Nephron (organoid): ENCODE results near the gene TEX48.

Experiments
- H3K27ac Mint-ChIP-seq, 3 experiments: 2 replicates each; pipeline ENCODE4 v1.8.0; 2020; ENCODE audit warnings: mixed read lengths in 3 of 3, mild to moderate bottlenecking in 2 of 3, moderate library complexity in 1 of 3
- H3K27me3 Mint-ChIP-seq: 2 replicates; pipeline ENCODE4 v1.8.0; 2021; ENCODE audit warnings: low read depth, mild to moderate bottlenecking, moderate library complexity, mixed read lengths
- H3K36me3 Mint-ChIP-seq: 2 replicates; pipeline ENCODE4 v1.8.0; 2020; ENCODE audit warnings: low read depth, mixed read lengths
- H3K4me1 Mint-ChIP-seq: 2 replicates; pipeline ENCODE4 v1.8.0; 2020; ENCODE audit warnings: mixed read lengths
- H3K4me3 Mint-ChIP-seq, 3 experiments: 2 replicates each; pipeline ENCODE4 v1.8.0; 2020; ENCODE audit warnings: mild to moderate bottlenecking in 3 of 3, mixed read lengths in 3 of 3, moderate library complexity in 2 of 3
- H3K9me3 Mint-ChIP-seq: 2 replicates; pipeline ENCODE4 v1.8.0; 2020; ENCODE audit warnings: mixed read lengths
- CTCF ChIP-seq, 3 experiments: fragments of 200-600 bp; sonication (generic); IDR thresholded peaks; one replicate each; pipeline ENCODE4 v1.5.0; 2021; ENCODE audit warnings: antibody characterized with exemption in 3 of 3; ENCODE audit not compliant: unreplicated experiment in 3 of 3

Gene TEX48

DNA sequence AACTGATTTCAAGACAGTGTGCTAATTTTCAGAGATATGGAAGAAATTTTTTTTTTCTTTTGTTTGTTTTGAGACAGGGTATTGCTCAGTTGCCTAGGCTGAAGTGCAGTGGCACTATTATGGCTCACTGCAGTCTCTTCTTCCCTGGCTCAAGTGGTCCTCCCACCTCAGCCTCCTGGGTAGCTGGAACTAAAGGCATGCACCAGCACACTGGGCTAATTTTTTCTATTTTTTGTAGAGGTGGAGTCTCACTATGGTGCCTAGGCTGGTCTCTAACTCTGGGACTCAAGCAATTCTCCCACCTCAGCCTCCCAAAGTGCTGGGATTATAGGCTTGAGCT, 9.9 kb upstream of the TEX48 start:
- H3K4me3 Mint-ChIP-seq: no peak overlapping the region
- no peak for TF ChIP-seq CTCF (IDR thresholded peaks at IDR 0.05; ENCODE audit: unreplicated experiment in 3 of 3)
- H3K36me3 Mint-ChIP-seq: no peaks in the 10 kb centered on the region
- peaks cover 5% of the 10 kb centered on the region for H3K27me3 Mint-ChIP-seq
- no peaks in the 10 kb centered on the region for H3K9me3 Mint-ChIP-seq
- peaks cover 26% of the 10 kb centered on the region for H3K4me1 Mint-ChIP-seq
- H3K27ac Mint-ChIP-seq: no peak overlapping the region

GRCh38 chr9:114691046-114691955, 9.3 kb upstream of the TEX48 start:
- TF ChIP-seq CTCF (IDR thresholded peaks at IDR 0.05; ENCODE audit: unreplicated experiment in 3 of 3): no peak
- Mint-ChIP-seq H3K27ac (no peak overlapping the region), H3K4me1 (peaks cover 26% of the 10 kb centered on the region), H3K4me3 (no peak overlapping the region), H3K36me3 (no peaks in the 10 kb centered on the region), H3K27me3 (peaks cover 5% of the 10 kb centered on the region), H3K9me3 (no peaks in the 10 kb centered on the region)

- no peak overlapping the region for H3K27ac Mint-ChIP-seq
- H3K4me1 Mint-ChIP-seq: peaks cover 26% of the 10 kb centered on the region
- peaks cover 5% of the 10 kb centered on the region for H3K27me3 Mint-ChIP-seq
- no peak overlapping the region for H3K4me3 Mint-ChIP-seq
- H3K36me3 Mint-ChIP-seq: no peaks in the 10 kb centered on the region
- TF ChIP-seq CTCF (IDR thresholded peaks at IDR 0.05; ENCODE audit: unreplicated experiment in 3 of 3): no peak
- H3K9me3 Mint-ChIP-seq: no peaks in the 10 kb centered on the region
Observed at GRCh38 chr9:114690308-114690707, 8.3 kb upstream of the TEX48 start.

DNA sequence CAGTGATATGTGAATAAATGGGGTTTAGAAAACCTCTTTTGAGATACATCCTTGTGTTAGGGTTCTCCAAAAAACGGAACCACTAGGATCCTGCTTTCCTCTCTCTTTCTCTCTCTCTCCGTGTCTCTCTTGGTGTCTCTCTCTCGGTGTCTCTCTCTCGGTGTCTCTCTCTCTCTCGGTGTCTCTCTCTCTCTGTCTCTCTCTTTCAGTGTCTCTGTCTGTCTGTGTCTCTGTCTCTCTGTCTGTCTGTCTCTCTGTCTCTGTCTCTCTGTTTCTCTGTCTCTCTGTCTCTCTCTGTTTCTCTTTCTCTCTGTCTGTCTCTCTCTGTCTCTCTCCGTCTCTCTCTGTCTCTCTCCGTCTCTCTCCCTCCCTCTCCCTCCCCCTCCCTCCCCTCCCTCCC, 7.8 kb upstream of the TEX48 start:
- Mint-ChIP-seq H3K27ac (no peak overlapping the region), H3K9me3 (no peaks in the 10 kb centered on the region), H3K27me3 (peaks cover 5% of the 10 kb centered on the region), H3K4me3 (no peak overlapping the region), H3K4me1 (peaks cover 25% of the 10 kb centered on the region), H3K36me3 (no peaks in the 10 kb centered on the region)
- TF ChIP-seq CTCF (IDR thresholded peaks at IDR 0.05; ENCODE audit: unreplicated experiment in 3 of 3): no peak

DNA sequence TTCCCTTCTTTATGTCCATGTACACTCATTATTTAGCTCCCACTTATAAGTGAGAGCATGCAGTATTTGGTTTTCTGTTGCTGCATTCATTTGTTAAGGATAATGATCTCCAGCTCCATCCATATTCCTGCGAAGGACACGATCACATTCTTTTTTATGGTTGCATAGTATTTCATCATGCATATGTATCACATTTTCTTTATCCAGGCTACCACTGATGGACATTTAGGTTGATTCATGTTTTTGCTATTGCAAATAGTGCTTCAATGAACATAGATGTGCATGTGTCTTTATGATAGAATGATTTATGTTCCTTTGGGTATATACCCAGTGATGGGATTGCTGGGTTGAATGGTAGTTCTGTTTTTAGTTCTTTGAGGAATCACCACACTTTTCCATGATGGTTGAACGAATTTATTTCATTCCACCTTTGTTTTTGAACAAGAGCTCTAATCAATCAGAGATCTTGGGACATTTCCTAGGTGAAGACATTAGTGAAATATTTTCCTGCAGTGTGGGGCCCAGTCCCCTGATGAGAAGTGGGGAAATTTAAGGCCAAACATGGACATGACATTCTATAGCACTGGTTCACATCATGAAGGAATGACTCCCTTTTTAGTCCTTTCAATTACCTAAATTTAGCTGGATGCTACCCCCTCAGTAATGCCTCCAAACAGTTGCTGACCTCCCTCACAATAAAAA, 7.1 kb upstream of the TEX48 start:
- H3K36me3 Mint-ChIP-seq: no peaks in the 10 kb centered on the region
- H3K27ac Mint-ChIP-seq: no peak overlapping the region
- peaks cover 18% of the 10 kb centered on the region for H3K4me1 Mint-ChIP-seq
- TF ChIP-seq CTCF (IDR thresholded peaks at IDR 0.05; ENCODE audit: unreplicated experiment in 3 of 3): no peak
- H3K4me3 Mint-ChIP-seq: no peak overlapping the region
- H3K9me3 Mint-ChIP-seq: no peaks in the 10 kb centered on the region
- H3K27me3 Mint-ChIP-seq: peaks cover 7% of the 10 kb centered on the region
